GM21423 (cell line): Measurements from ENCODE around the gene TRIM46.
"Not testable (repeated sequence)": the region's sequence is repeated elsewhere in the genome, so short reads cannot be mapped to it uniquely, and the experiment has no call there.

Experiments used
- ATAC-seq: cut with Tn5 transposase; IDR thresholded peaks from one replicate; pipeline ENCODE4 v1.9.1; 2021; ENCODE audit warnings: mild to moderate bottlenecking, moderate library complexity; ENCODE audit not compliant: unreplicated experiment

TRIM46 gene

DNA sequence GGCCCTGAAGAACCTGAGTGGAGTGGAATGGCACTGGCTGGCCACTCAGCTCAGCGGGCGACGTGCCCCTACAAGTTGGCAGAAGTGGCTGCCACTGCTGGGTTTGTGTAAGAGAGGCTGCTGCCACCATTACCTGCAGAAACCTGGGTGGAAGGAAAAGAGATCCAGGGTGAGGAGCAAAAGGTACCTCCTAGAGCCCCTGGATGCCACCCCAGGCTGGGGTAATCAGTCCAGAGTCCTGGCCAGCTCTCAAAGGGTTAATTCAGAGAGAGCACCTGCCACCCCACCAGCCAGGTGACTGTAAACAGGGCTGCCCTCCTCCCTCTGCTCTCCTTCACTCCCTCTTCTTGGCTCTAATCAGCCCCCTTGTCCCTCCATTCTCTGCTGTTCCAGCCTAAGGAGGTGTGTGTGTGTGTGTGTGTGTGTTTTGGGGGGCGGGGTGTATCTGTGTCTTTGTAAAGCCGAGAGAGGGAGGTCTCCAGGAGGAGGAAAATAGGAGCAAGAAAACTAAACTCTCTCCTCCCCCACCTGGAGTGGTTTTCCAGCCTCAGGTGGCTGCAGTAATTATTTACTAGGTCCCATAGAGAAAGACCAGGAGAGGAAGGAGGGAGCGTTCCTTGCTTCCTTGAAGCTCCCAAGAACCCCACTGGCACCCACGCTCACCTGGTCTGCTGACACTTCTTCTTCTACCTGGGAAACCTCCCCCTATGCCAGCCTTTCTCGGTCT is 12.6 kb downstream of the TRIM46 start:
- ATAC-seq: no peak

DNA sequence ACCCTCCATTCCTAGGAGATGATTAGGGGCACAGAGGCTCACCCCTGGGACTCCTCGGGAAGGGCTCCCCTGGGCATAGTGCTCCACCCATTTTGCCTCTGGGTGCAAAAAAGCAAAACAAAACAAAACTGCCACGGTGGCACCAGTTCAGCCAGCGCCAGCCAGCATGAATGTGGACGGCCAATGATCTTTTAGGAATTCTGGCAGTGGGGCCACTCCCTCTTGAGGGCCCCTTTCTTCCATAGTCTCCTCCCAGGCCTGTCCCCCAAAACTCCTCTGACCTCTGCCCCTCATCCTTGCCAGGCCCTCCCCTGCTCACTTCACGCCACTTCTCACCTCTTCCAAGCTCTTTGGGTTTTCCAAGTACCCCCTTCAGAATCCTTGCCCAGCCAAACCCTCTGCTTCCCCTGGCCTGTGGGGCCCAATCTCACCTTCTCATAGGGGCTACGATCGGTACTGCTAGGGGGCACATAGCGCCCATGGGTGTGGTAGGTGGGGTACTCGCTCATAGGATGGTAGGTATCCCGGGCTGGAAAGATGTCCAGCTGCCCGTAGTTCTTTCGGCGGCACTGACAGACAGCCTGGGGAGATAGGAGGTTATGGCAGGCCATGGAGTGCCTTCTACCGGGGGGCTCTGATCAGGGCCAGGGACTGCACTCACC is 13.3 kb downstream of the TRIM46 start:
- ATAC-seq: no peak

DNA sequence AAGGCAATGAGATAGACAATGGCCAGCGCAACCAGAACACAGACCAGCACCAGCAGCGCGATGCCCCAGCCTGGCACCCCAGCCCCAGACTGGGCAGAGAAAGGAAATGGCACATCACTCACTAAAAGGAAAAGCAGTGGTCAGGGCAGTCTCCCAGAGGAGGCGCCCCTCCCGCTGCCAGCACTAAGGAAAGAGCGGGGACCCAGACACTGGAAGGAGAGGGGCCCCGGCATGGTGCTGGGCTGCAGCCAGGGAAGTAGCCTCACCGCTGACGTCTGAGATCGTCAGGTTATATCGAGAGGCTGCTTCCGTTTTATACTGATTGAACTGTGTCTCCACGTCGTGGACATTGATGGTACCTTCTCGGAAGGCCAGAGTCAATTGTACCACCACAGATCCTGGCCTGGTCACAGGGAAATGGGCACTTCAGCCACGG is 13.8 kb downstream of the TRIM46 start:
- no peak for ATAC-seq

DNA sequence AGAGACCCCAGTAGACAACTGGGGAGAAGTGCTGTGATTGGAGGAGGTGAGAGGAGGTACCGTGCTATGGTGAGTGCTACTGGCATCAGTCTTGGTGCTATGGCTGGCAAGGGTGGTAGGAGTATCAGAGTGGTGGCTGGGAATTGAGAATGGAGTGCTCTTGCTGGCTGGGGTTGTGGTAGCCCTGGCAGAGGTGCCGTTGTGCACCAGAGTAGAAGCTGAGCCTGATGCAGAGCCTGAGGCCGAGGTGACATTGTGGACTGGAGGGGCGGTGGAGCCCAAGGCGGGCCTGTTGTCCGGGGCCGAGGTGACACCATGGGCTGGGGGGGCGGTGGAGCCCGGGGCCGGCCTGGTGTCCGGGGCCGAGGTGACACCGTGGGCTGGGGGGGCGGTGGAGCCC is 14.6 kb downstream of the TRIM46 start:
- ATAC-seq: no peak

DNA sequence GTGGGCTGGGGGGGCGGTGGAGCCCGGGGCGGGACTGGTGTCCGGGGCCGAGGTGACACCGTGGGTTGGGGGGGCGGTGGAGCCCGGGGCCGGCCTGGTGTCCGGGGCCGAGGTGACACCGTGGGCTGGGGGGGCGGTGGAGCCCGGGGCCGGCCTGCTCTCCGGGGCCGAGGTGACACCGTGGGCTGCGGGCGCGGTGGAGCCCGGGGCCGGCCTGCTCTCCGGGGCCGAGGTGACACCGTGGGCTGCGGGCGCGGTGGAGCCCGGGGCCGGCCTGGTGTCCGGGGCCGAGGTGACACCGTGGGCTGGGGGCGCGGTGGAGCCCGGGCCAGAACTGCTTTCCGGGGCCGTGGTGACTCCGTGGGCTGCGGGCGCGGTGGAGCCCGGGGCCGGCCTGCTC is 16.3 kb downstream of the TRIM46 start:
- not testable (repeated sequence) for ATAC-seq

DNA sequence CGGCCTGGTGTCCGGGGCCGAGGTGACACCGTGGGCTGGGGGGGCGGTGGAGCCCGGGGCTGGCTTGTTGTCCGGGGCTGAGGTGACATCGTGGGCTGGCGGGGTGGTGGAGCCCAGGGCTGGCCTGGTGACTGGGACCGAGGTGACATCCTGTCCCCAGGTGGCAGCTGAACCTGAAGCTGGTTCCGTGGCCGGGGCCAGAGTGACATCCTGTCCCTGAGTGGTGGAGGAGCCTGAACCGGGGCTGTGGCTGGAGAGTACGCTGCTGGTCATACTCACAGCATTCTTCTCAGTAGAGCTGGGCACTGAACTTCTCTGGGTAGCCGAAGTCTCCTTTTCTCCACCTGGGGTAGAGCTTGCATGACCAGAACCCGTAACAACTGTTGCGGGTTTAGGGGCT is 18.3 kb downstream of the TRIM46 start:
- no peak for ATAC-seq

DNA sequence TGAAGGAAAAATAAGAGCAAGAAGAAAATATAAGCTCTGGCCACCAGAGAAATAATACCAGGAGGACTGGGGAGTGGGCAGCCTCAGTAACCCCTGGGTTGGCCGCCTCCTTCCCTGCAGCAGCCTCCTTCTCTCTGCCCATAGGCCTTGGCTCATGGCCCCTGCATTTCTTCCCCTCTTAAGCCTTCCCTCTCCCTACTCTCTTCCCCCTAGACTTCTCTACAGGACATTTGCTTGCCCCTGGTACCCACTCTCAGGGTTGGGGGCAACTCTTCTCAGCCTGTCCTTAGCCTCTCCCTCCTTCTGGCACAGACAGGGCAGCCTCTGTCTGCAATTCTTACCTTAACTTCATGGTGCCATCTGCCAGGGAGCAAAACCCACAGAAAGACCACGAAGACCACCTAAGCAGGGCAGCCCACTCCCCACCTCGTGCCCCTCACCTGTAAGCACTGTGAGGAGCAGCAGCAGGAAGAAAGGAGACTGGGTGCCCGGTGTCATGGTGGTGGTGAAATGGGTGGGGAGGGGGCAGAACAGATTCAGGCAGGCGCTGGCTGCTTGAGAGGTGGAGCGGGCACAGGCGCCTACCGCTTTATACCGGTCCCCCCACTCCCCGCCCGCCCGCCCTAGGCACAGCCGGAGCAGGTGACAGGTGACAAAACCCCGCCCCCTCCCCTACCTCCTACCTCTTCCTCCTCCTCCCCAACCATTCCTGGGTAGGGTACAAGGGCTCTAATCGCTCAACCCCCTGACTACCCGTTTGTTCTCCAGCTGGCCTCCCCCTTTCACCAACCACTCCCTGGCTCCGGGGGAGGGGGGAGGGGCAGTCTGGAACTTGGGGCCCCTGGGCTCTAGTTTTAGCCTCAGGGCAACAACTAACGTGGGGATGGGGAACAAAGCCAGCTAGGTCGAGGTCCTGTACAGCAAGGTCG is 19.0 kb downstream of the TRIM46 start:
- ATAC-seq: no peak

DNA sequence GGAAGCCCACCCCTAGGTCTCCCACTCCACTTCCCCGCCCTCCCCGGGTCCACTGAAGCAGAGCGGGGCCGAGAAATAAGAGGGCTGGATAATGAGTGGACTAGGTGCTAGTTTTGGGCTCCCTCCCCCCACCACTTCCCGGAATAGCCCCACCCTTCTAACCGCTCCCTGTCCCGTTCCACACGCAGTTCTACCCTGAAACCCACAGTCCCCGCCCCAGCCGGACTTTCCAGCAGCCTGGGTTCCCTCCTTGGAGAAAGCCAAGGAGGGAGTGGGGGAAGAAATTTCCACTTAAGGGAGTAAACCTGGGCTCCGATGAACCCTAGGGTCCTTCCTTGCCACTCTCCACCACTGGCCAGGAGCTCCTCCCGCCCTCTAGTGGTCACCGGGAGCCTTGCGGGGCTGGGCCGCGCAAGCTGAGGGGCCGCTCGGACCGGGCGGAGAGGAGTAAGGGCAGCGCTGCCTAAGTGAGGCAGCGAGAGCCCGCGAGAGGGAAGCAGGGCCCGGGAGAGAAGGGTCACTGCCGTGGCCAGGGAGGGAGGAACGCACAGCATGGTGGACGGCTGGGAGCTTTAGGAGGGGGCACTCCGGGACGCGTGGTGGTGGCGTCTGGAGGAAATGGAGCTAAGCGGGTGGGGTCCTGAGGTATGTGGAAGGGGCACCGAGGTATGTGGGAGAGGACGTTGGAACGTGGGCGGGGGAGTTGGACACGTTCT is 19.8 kb downstream of the TRIM46 start:
- peak; percentile 65 for ATAC-seq

DNA sequence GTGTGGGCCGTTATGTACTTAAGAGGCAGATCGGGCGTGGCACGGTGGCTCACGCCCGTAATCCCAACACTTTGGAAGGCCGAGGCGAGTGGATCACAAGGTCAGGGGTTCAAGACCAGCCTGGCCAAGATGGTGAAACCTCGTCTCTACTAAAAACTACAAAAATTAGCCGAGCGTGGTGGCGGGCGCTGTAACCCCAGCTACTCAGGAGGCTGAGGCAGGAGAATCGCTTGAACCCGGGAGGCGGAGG is 20.3 kb downstream of the TRIM46 start:
- not testable (repeated sequence) for ATAC-seq

DNA sequence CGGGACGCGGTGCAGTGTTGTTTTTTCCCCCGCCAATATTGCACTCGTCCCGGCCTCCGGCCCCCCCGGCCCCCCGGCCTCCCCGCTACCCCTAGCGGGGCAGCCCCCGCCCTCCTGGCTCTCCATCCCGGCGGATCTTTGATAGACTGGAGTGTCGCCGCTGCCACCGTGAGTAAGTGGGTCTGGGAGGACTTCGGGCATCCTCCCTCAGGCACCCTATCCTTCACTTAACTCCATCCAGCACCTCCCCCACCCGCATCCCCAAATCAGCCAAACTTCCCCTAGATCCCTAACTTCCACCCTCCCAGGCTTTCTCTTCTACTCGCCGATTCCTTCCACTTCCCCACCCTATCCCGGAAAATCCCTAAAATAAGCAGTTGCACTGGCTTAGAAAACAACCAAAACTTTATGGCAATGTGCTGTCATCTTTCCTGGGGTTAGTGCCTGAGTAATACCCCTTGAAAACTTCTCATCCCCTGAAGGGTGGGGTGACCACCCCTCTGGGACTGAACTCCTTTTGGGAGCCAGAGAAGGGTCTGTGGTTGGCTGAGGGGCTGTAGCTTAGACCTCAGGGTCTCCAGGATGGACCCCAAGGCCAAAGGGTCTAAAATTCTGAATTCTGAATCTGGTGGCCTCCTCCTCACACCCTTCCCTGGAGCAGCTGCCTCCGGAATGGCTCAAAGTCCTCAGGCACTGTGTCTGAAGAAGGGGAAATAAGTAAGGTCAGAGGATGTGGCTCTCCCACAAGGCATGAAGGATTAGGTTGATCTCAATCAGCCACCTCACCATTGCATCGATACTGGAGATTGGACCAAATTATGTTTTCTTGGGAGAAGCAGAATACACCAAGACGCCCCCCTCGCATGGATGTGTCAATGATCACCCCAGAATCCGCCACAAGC is 21.8 kb downstream of the TRIM46 start:
- ATAC-seq: no peak

DNA sequence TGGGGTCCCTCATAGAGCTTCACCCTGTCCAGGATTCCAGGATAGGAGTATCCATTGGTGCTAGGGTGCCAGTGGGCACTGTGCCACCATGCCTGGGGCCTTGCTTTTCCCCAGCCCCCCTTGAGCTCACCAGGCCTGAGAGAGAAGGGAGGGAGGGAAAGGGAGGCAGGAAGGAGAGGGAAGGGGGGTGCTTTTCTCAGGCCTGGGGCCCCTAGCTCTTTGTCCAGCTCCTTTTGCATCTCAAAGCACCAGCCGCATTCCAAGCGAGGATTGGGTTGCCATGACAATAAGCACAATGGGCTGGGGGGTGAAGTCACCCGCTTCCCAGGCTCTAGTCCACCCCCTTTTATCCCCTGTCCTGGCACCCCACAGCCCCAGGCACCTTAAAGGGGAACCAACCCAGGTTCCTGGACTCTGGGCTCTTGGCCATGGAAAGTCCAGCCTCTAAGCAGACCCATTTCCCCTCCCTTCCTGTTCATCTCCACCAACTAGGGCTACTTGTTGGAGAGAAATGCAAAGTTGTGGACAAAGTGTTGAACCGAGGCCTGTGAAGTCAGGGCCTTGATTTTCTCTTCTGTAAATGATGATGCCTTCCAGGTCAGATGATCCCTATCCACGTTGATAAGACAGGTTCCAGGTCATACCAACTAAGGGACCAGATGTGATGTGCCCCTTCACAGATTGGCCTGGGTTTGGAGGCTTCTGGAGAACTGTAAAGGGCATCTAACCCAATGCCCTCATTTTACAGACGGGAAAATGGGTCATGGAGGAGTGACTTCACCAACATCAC is 22.6 kb downstream of the TRIM46 start:
- no peak for ATAC-seq

DNA sequence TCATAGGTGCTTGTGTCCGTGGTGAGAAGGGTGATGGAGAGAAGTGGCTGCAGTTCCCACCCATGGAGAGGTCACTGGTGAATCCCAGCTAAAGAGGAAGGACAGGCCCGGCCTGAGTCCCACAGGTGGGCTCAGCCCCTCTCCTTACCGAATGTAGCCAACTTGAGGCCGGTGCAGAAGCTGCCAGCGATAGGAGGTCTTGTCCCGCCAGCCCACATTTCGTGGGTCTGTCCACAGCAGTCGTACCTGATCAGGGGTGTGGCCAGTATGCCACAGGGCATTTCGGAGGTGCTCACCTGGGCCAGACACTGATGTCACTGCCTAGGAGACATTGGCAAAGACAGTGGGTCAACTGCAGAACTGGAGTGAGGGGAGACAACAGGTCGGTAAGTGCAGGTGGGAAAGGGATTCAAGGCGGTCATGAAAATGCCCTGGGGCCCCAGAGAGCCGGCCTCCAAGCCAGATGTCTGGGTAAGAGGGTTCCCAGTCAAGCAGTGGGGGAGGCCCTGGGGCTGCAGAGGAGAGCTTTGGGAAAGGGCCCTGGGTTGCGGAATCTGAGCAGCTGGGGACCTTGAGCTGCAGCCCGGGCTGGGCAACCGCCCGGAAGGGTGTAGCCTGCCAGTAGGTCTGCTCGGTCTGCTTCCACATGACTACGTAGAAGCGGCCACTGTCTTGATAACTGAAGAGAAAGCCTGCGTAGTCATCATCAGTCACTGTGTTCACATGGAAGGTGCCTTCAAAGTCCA is 23.4 kb downstream of the TRIM46 start:
- no peak for ATAC-seq

DNA sequence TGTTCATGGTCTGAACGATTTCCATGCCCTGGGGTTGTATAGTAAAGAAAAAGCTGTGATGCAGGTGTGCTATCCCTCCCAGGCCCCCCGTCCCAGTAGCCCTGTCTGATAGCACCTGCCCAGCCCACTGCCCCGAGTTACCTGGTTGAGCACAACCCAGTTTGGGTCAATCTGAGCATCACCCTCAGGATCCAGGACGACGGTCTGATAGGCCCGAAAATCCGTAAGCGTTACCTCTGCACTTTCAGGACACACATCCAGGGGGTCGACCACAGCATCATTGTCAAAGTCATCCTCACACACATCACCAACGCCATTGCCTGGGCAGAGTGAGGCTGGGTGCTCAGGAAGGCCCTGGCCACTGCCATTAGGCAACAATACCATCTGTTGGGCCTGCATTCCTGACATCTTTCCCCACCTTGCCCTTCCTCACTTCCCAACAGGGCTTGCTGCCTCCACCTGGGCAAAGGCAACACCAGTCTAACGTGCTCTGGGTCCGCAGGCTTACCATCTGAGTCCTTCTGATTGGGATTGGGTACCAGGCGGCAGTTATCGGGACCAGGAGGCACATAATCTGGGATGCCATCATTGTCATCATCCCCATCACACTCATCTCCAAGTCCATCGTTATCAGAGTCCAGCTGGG is 24.4 kb downstream of the TRIM46 start:
- ATAC-seq: no peak

DNA sequence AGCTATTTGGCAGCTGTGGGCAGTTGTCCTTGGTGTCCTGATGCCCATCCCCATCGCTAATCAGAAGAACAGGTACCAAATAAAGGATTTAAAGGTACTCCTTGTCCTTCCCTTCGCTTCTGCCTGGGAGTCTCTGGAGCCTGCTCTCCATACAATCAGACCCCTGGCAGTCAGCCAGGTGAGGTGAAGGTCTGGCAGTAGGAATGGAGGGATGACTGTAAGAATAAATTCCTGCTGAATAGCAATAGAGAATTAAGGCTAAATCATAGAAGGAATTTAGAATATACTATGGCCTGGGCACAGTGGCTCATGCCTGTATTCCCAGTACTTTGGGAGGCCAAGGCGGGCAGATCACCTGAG is 24.9 kb downstream of the TRIM46 start:
- no peak for ATAC-seq

DNA sequence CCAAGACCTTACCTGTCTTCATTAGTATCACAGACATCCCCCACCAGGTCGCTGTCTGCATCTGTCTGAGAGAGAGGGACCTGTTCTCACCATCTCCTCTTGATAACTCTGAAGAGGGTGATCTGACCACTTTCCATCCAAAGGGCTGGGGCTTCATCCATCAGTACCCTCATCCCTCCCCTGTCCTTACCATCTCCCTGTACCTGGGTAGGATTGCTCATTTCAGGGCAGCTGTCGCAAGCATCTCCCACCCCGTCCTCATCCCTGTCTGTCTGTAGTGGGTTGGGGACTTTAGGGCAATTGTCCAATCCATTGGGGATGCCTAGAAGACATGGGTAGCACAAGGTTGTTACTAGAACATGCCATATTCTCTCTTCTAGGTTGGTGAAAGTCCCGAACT is 26.1 kb downstream of the TRIM46 start:
- no peak for ATAC-seq

DNA sequence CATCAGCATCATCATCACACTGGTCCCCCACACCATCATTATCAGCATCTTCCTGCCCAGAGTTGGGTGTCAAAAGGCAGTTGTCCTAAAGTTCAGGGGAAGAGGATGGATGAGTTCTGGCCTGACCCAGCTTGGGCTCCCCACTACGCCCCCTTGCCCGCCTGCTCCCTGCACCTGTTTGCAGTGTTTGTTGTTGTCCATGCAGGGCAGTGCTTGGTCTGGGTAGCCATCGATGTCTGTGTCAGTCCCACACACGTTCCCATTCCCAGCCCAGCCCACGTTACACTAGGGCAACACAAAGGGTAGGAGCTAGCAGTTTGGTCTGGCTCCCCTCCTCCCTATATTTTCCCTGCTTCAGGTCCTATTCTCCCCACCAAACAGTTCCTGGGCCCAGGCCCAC is 27.3 kb downstream of the TRIM46 start:
- no peak for ATAC-seq

DNA sequence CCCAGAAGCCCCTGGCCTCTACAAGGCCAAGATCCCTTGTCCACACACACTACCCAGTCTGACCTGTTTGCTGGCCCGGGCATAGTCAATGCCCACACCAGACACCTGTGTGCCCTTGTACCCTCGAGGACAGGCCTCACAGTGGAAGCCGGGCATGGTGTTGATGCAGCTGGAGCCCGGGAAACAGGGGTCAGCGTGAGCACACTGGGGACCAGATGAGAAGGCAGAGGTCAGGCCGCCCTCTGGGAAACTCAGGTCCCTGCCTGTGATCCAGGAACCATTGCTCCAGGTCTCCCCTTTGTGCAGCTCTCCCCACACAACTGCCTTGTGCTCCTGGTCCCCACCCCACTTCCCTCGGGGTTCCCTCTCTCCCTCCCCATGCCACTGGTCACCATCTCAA is 28.5 kb downstream of the TRIM46 start:
- no peak for ATAC-seq

DNA sequence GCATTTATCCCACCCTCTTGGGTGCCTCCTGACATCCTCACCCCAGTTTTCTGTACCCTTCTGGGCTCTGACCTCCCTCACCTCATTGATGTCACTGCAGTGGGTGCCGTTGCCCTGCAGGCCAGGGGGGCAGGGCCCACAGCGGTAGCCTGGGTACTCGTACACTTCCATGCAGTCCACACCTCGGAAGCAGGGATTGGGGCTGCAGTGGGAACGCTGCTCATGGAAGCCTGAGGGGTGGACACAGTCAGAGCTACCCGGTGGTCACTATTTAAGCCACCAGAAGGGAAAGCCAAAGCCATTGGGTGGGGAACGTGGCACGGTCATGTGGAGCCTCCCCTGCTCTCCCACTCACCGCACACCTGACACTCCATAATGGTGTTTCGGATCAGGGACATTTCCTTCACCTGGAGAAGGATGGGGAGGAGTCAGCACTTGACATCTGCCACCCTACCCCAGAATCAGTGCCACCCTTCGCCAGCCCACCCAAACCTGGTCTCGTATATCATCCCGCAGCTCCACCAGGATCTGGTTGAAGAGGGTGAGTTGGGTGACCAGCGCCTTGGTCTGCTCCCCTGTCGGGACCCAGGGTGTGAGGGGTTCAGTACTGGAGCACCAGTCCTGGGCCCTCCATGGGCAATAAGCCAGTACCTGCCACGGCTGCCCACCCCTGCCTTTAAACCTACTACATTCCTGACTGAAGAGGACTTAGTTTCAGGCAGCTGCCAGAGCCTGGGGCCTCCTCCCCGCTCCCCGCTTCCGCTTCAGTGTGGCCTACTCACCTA is 29.3 kb downstream of the TRIM46 start:
- no peak for ATAC-seq
